ENCODE results near the gene NLGN1. TPM values are rescaled to one million over a fixed set of nuclear protein-coding genes. Genes with fewer than 3 reads are reported as not detected.
"Not testable (repeated sequence)": the region's sequence is repeated elsewhere in the genome, so short reads cannot be mapped to it uniquely, and the experiment has no call there.

The NLGN1 gene
- total RNA-seq, 1 donor from 2014 or later, result 126 TPM

DNA sequence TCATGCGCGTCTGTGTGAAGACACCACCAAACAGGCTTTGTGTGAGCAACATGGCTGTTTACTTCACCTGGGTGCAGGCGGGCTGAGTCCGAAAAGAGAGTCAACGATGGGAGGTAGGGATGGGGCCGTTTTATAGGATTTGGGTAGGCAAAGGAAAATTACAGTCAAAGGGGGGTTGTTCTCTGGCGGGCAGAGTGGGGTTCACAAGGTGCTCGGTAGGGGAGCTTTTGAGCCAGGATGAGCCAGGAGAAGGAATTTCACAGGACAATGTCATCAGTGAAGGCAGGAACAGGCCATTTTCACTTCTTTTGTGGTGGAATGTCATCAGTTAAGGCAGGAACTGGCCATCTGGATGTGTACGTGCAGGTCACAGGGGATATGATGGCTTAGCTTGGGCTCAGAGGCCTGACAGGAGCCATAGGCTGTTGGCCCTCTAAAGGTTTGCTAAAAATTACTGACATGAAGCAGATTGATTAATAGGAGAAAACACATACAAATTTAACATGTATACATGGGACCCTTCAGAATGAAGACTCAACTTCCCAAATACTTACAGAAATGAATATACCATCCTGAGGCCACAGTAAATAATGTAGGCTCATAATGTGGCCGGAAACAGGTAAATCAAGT, 834.6 kb downstream of the NLGN1 start:
- not testable (repeated sequence) for DNase-seq

- no peak for DNase-seq
These were observed 835.3 kb downstream of the NLGN1 start for GRCh38 chr3:174232658-174233429.

DNA sequence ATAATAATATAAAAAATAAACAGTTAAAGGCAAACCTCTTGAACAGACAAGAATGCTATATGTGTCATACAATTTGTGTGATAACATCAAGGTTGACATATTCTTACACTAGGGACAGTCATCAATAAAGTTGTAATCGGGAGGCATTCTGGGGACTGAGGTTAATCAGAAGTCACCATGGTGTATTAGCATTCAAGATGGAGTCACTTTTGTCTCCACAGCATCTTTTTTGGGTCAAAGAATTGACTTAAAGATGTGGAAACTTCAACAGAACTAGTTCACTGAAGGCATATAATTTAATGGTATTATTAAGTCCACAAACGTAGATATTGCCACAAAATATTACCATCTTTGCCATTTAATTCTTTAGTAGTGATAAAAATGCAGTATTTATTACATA, 836.0 kb downstream of the NLGN1 start:
- no peak for DNase-seq

DNA sequence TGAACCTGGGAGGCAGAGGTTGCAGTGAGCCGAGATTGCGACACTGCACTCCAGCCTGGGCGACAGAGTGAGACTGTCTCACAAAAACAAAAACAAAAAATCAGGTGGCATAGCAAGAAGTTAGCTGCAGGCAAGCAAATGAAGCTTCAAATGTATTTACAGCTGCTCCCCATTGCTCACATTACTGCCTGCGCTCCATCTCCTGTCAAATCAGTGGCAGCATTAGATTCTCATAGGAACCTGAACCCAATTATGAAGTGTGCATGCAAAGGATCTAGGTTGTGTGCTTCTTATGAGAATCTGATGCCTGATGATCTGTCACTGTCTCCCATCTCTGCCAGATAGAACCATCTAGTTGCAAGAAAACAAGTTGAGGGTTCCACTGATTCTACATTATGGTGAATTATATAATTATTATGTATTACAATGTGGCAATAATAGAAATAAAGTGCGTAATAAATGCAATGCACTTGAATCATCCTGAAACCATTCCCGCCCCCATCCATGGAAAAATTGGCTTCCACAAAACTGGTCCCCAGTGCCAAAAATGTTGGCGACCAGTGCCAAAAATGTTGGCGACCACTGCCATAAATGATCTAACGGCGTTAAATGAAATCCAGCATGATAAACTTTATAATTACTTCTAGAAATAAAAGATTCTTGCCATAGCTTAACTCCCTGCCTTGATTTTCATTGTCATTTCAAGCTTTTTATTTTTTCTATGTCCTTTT, 844.9 kb downstream of the NLGN1 start:
- DNase-seq, result no peak

GRCh38 chr3:174243171-174243570, 845.6 kb downstream of the NLGN1 start:
- DNase-seq, result no peak

DNA sequence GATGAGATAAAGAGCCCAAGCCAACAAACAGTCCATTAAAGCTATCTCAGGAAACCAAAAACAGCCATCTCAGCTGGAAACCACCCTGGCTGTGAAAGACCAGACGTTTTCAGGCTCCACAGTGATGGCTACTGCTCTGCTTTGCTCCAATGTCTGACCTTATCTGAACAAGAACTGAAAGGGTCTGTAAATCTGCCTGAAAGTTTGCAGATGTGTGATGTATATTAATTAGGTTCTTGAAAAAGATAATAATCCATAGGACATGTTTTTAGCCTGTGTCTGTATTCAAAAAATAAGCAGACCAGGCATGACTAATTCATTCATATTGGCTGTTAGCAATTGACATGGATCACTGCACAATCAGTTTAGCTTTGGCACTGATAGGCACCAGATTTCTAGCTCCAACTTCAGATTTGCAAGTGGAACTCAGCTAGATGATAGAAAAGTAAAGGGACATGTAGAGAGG, 850.2 kb downstream of the NLGN1 start:
- DNase-seq, result no peak

GRCh38 chr3:174251681-174252080, 854.1 kb downstream of the NLGN1 start:
- no peak for DNase-seq

GRCh38 chr3:174253196-174253823, 855.8 kb downstream of the NLGN1 start:
- DNase-seq, result no peak

GRCh38 chr3:174253940-174254339, 856.4 kb downstream of the NLGN1 start:
- DNase-seq, result no peak

DNA sequence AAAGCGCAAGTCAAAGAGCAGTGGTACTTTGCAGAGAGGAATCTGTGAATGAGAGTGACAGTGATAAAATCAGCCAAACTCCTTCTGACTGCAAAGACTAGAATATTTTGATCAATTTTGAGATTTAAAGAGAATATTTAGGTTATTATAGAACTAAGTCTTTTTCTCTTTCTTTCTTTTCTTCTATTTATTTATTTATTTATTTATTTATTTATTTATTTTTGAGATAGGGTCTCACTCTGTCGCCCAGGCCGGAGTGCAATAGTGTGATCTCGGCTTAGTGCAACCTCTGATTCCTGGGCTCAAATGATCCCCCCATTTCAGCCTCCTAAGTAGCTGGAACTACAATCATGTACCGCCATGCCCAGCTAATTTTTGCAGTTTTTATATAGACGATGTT, 857.9 kb downstream of the NLGN1 start:
- DNase-seq, result no peak

GRCh38 chr3:174266476-174266875, 868.9 kb downstream of the NLGN1 start:
- DNase-seq, result no peak

DNA sequence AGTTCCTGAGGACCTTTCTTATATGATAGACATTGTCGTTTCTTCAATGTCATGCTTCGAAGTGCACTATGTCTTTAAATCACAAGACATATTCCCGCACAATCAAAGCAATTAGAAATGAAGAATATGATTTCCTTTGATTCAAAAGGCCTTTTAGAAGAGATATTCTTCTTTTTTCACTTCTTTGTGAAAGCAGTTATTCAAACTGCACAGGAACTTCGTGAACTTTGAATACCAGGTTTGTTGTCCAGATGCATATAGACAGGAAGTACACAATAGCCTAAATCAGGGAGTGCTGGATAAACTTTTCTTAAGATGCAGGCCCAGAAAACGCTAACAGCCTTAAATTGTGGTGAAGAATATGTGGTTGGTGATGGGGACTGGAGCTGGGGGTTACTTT, 870.5 kb downstream of the NLGN1 start:
- DNase-seq, result no peak

DNA sequence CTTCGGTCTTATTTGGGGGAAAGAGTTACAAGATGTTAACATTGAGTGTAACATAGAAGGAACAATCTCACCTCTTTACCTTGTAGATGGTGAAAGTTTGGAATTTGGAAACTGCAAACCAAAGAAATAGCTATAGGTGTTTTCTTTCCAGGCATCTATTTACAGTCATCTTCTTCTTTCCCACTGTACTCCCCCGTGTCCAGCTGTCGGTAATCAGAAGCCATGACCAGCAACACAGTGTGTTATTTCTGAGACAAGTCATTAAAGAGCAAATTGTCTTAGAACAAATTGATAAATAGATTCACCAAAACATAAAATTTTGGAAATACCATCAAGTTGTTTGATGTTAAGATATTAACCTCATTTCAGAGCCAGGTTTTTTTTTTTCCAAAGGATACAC, 871.0 kb downstream of the NLGN1 start:
- DNase-seq, result no peak

GRCh38 chr3:174270841-174271240, 873.3 kb downstream of the NLGN1 start:
- no peak for DNase-seq

- no peak for DNase-seq
These were observed 877.8 kb downstream of the NLGN1 start for GRCh38 chr3:174275336-174275735.

GRCh38 chr3:174276826-174277225, 879.3 kb downstream of the NLGN1 start:
- no peak for DNase-seq

DNA sequence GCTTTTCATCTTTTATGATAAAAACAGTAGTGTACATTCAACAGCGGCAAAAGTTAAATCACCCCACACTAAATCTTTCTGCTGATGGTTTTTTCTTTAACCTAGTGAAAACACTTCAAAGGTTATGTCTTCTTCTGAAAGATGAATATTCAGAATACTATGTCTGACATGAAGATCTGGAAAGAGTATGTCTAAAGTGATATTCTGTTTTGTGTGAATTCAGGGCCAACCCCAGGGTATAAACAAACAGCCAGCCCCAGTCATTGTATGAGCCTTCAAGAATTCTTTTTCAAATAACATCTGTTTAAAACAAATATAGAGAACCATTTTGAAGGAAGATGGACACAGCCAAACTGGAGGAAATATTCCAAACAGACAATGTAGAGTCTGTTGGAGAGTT, 880.5 kb downstream of the NLGN1 start:
- DNase-seq, result no peak

- no peak for DNase-seq
These were observed 882.6 kb downstream of the NLGN1 start for GRCh38 chr3:174280186-174280585.

GRCh38 chr3:174285242-174285864, 887.8 kb downstream of the NLGN1 start:
- DNase-seq, result no peak

GRCh38 chr3:174287705-174288104, 890.2 kb downstream of the NLGN1 start:
- DNase-seq, result no peak

DNA sequence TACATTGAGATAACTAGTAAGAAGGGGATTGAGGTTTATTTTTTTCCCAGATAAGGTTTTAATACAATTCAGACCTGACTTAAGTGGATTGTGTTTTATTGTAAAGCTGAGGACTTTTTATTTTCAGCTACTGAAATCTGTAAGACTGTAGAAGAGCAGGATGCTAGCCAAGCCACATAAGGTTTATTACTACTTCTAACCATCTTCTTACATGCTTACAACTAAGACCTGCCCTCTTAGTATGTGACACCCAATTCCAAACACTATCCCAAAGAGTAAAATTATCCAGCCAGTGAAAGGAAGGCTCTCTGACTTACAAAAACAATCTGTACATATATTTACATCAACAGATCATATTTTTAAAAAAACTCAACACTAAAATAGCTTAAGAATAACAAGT, 897.1 kb downstream of the NLGN1 start:
- no peak for DNase-seq
